ENCODE measurements around the gene SURF6. TPM values are rescaled to one million over a fixed set of nuclear protein-coding genes. Genes with fewer than 3 reads are reported as not detected.

The SURF6 gene
- total and polyA plus RNA-seq, 2 experiments from 2014 or later, result 17.6 to 27.6 TPM

- Histone ChIP-seq H3K79me2 (replicated peaks; ENCODE audit: insufficient read depth) (no peaks in the 10 kb centered on the region), H3K4me1 (ENCODE audit: insufficient read depth) (no peaks in the 10 kb centered on the region), H3K27ac (ENCODE audit: low read depth) (no peak overlapping the region), H3F3A (replicated peaks; ENCODE audit: low read depth) (no peaks in the 10 kb centered on the region), H3K4me2 (no peak overlapping the region), H2AFZ (no peak overlapping the region), H3K27me3 (ENCODE audit: insufficient read depth) (no peaks in the 10 kb centered on the region), H3K4me3 (no peak overlapping the region), H3K9me2 (ENCODE audit: insufficient read depth) (peaks cover 5% of the 10 kb centered on the region), H3K36me3 (ENCODE audit: insufficient read depth) (peaks cover 6% of the 10 kb centered on the region), H4K20me1 (replicated peaks; ENCODE audit: insufficient read depth) (no peaks in the 10 kb centered on the region)
- TF ChIP-seq ETS1 (IDR thresholded peaks at IDR 0.05) (no peak), ZNF462 (CRISPR knock-in tag; IDR thresholded peaks at IDR 0.05) (no peak), CREB1 (CRISPR knock-in tag; IDR thresholded peaks at IDR 0.05; ENCODE audit: low read depth) (no peak), POLR2AphosphoS5 (IDR thresholded peaks at IDR 0.05; ENCODE audit: low read depth) (no peak), EZH2phosphoT487 (IDR thresholded peaks at IDR 0.05; ENCODE audit: unreplicated experiment) (no peak), NANOG (IDR thresholded peaks at IDR 0.05; ENCODE audit: borderline replicate concordance) (no peak), STAT1 (IDR thresholded peaks at IDR 0.05; ENCODE audit: unreplicated experiment) (no peak)
- ATAC-seq, result no peak
- peaks cover 54% of the 10 kb centered on the region for H3K9me3 Mint-ChIP-seq
- peaks cover 27% of the 10 kb centered on the region; the same call in 2 of the 3 replicates for H3K36me3 Mint-ChIP-seq (ENCODE audit: low read depth)
- no peak for DNase-seq (ENCODE audit: low spot score)
- H3K4me1 Mint-ChIP-seq, result no peaks in the 10 kb centered on the region
- no peak overlapping the region for H3K27ac Mint-ChIP-seq
- H3K4me3 Mint-ChIP-seq, result no peak overlapping the region
- peaks cover 6% of the 10 kb centered on the region for H3K27me3 Mint-ChIP-seq (ENCODE audit: insufficient read depth, low read depth, poor library complexity)
Measured at GRCh38 chr9:133286523-133286922, 49.5 kb downstream of the SURF6 start.
